Right lobe of liver (tissue), 6 donors: ENCODE results near the gene FGGY. TPM values are rescaled to one million over a fixed set of nuclear protein-coding genes. Genes with fewer than 3 reads are reported as not detected.

Experiments
- ATAC-seq, 4 donors: fragments of 200-7000 bp; cut with Tn5 transposase; one replicate each; pipeline ENCODE4 v1.9.1; 2020; ENCODE audit warnings: mild to moderate bottlenecking in 4 of 4, moderate library complexity in 4 of 4
- DNase-seq, 3 donors: peaks; one replicate each; pipeline ENCODE4 v3.0.0-alpha.2; 2020
- H3K27ac ChIP-seq, 3 donors: fragments of 200-600 bp; one replicate each; pipeline ENCODE4 v1.8.0; 2022
- H3K27me3 ChIP-seq, 2 donors: fragments of 200-600 bp; one replicate each; pipeline ENCODE4 v1.8.0; 2022
- H3K36me3 ChIP-seq, 4 donors: fragments of 200-600 bp; sonication (generic) in 1 of 4; one replicate each; pipeline versions ENCODE4 v1.5.1 to v1.8.0; 2017 to 2022; ENCODE audit warnings: control low read depth in 1 of 4
- H3K4me1 ChIP-seq, 4 donors: fragments of 200-600 bp; sonication (generic) in 1 of 4; one replicate each; pipeline versions ENCODE4 v1.5.1 to v1.8.0; 2017 to 2022; ENCODE audit warnings: control low read depth in 1 of 4
- H3K4me3 ChIP-seq, 3 donors: fragments of 200-600 bp; one replicate each; pipeline ENCODE4 v1.8.0; 2022
- H3K9me3 ChIP-seq, 4 donors: fragments of 200-600 bp; sonication (generic) in 1 of 4; one replicate each; pipeline versions ENCODE4 v1.5.1 to v1.8.0; 2017 to 2022; ENCODE audit warnings: control low read depth in 1 of 4
- CTCF ChIP-seq, 4 donors: fragments of 200-600 bp in 3 of 4; fragments of 450-650 bp in 1 of 4; IDR thresholded peaks; one replicate each; pipeline versions ENCODE4 v1.5.1 to v1.8.0; 2016 to 2022; ENCODE audit warnings: antibody characterized with exemption in 4 of 4, mild to moderate bottlenecking in 2 of 4
- POLR2A ChIP-seq: fragments of 450-650 bp; IDR thresholded peaks from one replicate; pipeline ENCODE4 v1.6.1; 2017; ENCODE audit warnings: antibody characterized with exemption, mild to moderate bottlenecking
- WGBS: methylation state at CpG from one replicate; pipeline ENCODE4 v1.1.6; 2018; ENCODE audit warnings: low coverage, low lambda C conversion rate; ENCODE audit not compliant: insufficient coverage; ENCODE audit errors: missing lambda C conversion rate; 5-methylcytosine and 5-hydroxymethylcytosine counted together
- intact Hi-C, 2 donors: fragments of 100-400 bp; cut with DNase I; formaldehyde crosslinking; loops; one replicate each; pipeline versions ENCODE4 v1.11.2 to v1.14.1; 2022
- total RNA-seq, 6 experiments: library from RNA; depleted of rRNA in 2 of 6; stranded (reverse); fragments of >200 nt in 2 of 6; fragmentation: NEBNext Ultra II Directional in 3 of 6; extraction: Animal tissue kit (Norgen Biotek cat#: 25700) in 3 of 6; gene quantifications; one replicate each; pipeline versions ENCODE4 v1.1.0 to v1.2.4, GENCODE V29; 2016 to 2023
- donor health status: DM: no; HTN: yes; CAD: no.
- donor health status: DM: no; HTN: no; CAD: no.
- donor health status: DM: no; HTN: no; CAD: no.
- donor health status: DM: no; HTN: yes; CAD: no.
- donor health status: DM: no; HTN: yes; CAD: no.

The FGGY gene
- total RNA-seq, 6 experiments from 2014 or later = 45.5 to 84.2 (median 58.7) TPM

GRCh38 chr1:59340411-59341307 is 43.8 kb downstream of the FGGY start:
- intact Hi-C loops = no loop called here
- H3K27ac ChIP-seq = no peak overlapping the region
- 94% methylated on average over 5 of the region's 5 CpGs for WGBS
- H3K4me3 ChIP-seq = no peak overlapping the region
- H3K27me3 ChIP-seq = no peaks in the 10 kb centered on the region
- peaks cover 0 to 10% (median 4%) of the 10 kb centered on the region in 4 donors for H3K4me1 ChIP-seq
- H3K36me3 ChIP-seq = no peaks in the 10 kb centered on the region
- no peaks in the 10 kb centered on the region for H3K9me3 ChIP-seq
- DNase-seq = no peak
- ATAC-seq = no peak
- TF ChIP-seq POLR2A (no peak), CTCF (IDR thresholded peaks at IDR 0.05) (no peak)

DNA sequence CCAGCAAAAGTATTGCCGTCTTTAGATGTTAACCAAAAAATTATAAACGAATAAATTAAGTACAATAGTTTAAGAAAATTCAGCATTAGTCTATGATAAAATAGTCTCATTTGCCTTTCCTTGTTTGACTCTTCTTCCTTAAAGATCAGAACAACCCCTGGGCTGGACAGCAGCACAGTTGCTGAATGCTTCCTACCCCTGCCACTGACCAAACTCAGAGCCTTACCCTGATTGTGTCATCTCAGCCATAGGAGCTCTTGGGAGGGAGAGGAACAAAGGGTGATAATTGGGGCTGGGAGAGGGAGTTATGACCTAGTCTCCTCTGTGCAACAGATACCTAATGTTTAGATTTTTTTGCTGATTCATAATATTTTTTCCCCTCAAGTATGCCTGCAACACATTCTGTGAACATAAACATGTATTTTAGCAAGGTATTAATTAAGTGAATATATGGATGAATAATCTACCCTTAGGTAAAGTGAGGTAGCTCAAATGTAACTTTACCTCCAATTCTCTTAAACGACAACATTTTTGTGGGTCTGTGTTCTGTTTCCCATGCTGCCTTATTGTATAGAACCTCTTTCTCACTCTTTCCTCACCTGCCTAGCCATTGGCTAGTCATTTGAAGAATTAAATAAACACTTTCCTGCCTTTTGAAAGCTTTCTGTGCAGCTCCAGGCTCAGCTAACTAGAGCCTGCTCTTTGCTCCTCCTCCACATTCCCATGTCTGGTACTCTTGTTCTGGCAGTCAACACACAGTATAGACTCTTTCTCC is 46.1 kb downstream of the FGGY start:
- H3K27ac ChIP-seq = no peak overlapping the region
- no peak overlapping the region for H3K4me3 ChIP-seq
- H3K27me3 ChIP-seq = no peaks in the 10 kb centered on the region
- no peaks in the 10 kb centered on the region for H3K36me3 ChIP-seq
- H3K4me1 ChIP-seq = peaks cover 0 to 20% (median 9%) of the 10 kb centered on the region in 4 donors
- ATAC-seq (no peak), DNase-seq (no peak)
- TF ChIP-seq CTCF (IDR thresholded peaks at IDR 0.05) = no peak
- no peak for TF ChIP-seq POLR2A
- 98% methylated on average over 3 of the region's 3 CpGs for WGBS
- H3K9me3 ChIP-seq = no peaks in the 10 kb centered on the region
- intact Hi-C loops = no loop called here

DNA sequence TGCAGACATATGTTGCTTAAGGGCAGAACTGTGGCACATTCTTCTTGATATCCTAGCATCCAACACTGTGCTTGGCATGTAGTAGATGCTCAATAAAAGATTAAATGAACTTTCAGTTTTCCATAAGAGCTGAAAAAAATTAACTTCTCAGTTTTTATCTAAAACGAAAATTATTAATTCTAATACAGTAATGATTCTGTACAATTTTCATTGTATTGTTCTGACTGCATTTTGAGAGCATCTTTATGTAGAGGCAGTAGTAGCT is 46.6 kb downstream of the FGGY start:
- DNase-seq (no peak), ATAC-seq (no peak)
- H3K36me3 ChIP-seq = no peaks in the 10 kb centered on the region
- H3K4me1 ChIP-seq = peaks cover 0 to 20% (median 9%) of the 10 kb centered on the region in 4 donors
- no peaks in the 10 kb centered on the region for H3K9me3 ChIP-seq
- WGBS = 83% methylated on average over 1 of the region's 1 CpG
- intact Hi-C loops = no loop called here
- H3K27me3 ChIP-seq = no peaks in the 10 kb centered on the region
- no peak overlapping the region for H3K27ac ChIP-seq
- H3K4me3 ChIP-seq = no peak overlapping the region
- no peak for TF ChIP-seq CTCF (IDR thresholded peaks at IDR 0.05)
- TF ChIP-seq POLR2A = no peak

GRCh38 chr1:59345221-59345620 is 48.3 kb downstream of the FGGY start:
- DNase-seq (no peak), ATAC-seq (no peak)
- 80% methylated on average over 1 of the region's 1 CpG for WGBS
- Histone ChIP-seq H3K27ac (peak overlapping the region in 1 of 3 donors; percentile 5), H3K27me3 (no peaks in the 10 kb centered on the region), H3K4me3 (no peak overlapping the region), H3K4me1 (peaks cover 0 to 20% (median 9%) of the 10 kb centered on the region in 4 donors), H3K36me3 (peaks cover 0 to 3% (median 0%) of the 10 kb centered on the region in 4 donors), H3K9me3 (no peaks in the 10 kb centered on the region)
- TF ChIP-seq CTCF (IDR thresholded peaks at IDR 0.05) (no peak), POLR2A (no peak)
- intact Hi-C loops = no loop called here
